ENCODE data around the gene NKX2-3.

The NKX2-3 gene

GRCh38 chr10:99525897-99526296, 6.8 kb upstream of the NKX2-3 start:
- DNase-seq (ENCODE audit: low read depth, low spot score) = no peak
- H3K27ac ChIP-seq = no peak overlapping the region

- DNase-seq (ENCODE audit: low read depth, low spot score) = no peak
- H3K27ac ChIP-seq = no peak overlapping the region
Observed at GRCh38 chr10:99526861-99527504, 5.8 kb upstream of the NKX2-3 start.

- DNase-seq (ENCODE audit: low read depth, low spot score) = no peak
- H3K27ac ChIP-seq = no peak overlapping the region
Observed at GRCh38 chr10:99527526-99528493, 4.9 kb upstream of the NKX2-3 start.

- no peak for DNase-seq (ENCODE audit: low read depth, low spot score)
- H3K27ac ChIP-seq = no peak overlapping the region
Observed at GRCh38 chr10:99528494-99529441, 4.0 kb upstream of the NKX2-3 start.

- DNase-seq (ENCODE audit: low read depth, low spot score) = no peak
- H3K27ac ChIP-seq = no peak overlapping the region
Observed at GRCh38 chr10:99529591-99530107, 3.1 kb upstream of the NKX2-3 start.

- H3K27ac ChIP-seq = no peak overlapping the region
- no peak for DNase-seq (ENCODE audit: low read depth, low spot score)
Observed at GRCh38 chr10:99530108-99531025, 2.4 kb upstream of the NKX2-3 start.

- no peak overlapping the region for H3K27ac ChIP-seq
- DNase-seq (ENCODE audit: low read depth, low spot score) = no peak
Observed at GRCh38 chr10:99531026-99531695, 1.6 kb upstream of the NKX2-3 start.

GRCh38 chr10:99531696-99532593, 797 bp upstream of the NKX2-3 start:
- DNase-seq (ENCODE audit: low read depth, low spot score) = no peak
- no peak overlapping the region for H3K27ac ChIP-seq

- DNase-seq (ENCODE audit: low read depth, low spot score) = no peak
Observed at GRCh38 chr10:99533496-99534449, 1.0 kb downstream of the NKX2-3 start.

GRCh38 chr10:99534450-99534938, 1.8 kb downstream of the NKX2-3 start:
- no peak for DNase-seq (ENCODE audit: low read depth, low spot score)

More at GRCh38 chr10:99533496-99534449, 1.0 kb downstream of the NKX2-3 start:
- no peak overlapping the region for H3K27ac ChIP-seq

GRCh38 chr10:99534939-99535763, 2.4 kb downstream of the NKX2-3 start:
- H3K27ac ChIP-seq = no peak overlapping the region
- DNase-seq (ENCODE audit: low read depth, low spot score) = no peak

More at GRCh38 chr10:99534450-99534938, 1.8 kb downstream of the NKX2-3 start:
- no peak overlapping the region for H3K27ac ChIP-seq

GRCh38 chr10:99535764-99536337, 3.1 kb downstream of the NKX2-3 start:
- H3K27ac ChIP-seq = no peak overlapping the region
- no peak for DNase-seq (ENCODE audit: low read depth, low spot score)

- H3K27ac ChIP-seq = no peak overlapping the region
- no peak for DNase-seq (ENCODE audit: low read depth, low spot score)
Observed at GRCh38 chr10:99536338-99537085, 3.8 kb downstream of the NKX2-3 start.
